GM23338 (cell line): ENCODE results near the gene LEKR1. TPM values are rescaled to one million over a fixed set of nuclear protein-coding genes. Genes with fewer than 3 reads are reported as not detected.

ENCODE experiments used
- ATAC-seq: fragments of 200-7000 bp; cut with Tn5 transposase; 3 replicates; pipeline ENCODE4 v1.9.1; 2020
- DNase-seq: peaks from one replicate; pipeline ENCODE4 v3.0.0-alpha.2; 2015; ENCODE audit warnings: low spot score
- H2AFZ ChIP-seq: fragments of 200-600 bp; sonication (generic); 2 replicates; pipeline ENCODE4 v1.8.0; 2016; ENCODE audit warnings: antibody characterized with exemption, mild to moderate bottlenecking, moderate library complexity
- H3F3A ChIP-seq: fragments of 200-600 bp; sonication (generic); replicated peaks from 2 replicates; pipeline ENCODE4 v1.8.0; 2017; ENCODE audit warnings: antibody characterized with exemption, mixed run types, low read depth
- H3K27ac ChIP-seq: fragments of 200-600 bp; sonication (generic); 2 replicates; pipeline ENCODE4 v1.6.1; 2016; ENCODE audit warnings: low read depth
- H3K27me3 ChIP-seq: fragments of 200-600 bp; sonication (generic); 2 replicates; pipeline ENCODE4 v1.8.0; 2016; ENCODE audit warnings: mild to moderate bottlenecking, mixed run types, moderate library complexity; ENCODE audit not compliant: insufficient read depth
- H3K36me3 ChIP-seq: fragments of 200-600 bp; sonication (generic); 2 replicates; pipeline ENCODE4 v1.8.0; 2016; ENCODE audit warnings: mild to moderate bottlenecking; ENCODE audit not compliant: insufficient read depth
- H3K4me1 ChIP-seq: fragments of 200-600 bp; sonication (generic); 2 replicates; pipeline ENCODE4 v1.8.0; 2016; ENCODE audit warnings: mild to moderate bottlenecking, moderate library complexity; ENCODE audit not compliant: insufficient read depth
- H3K4me2 ChIP-seq: fragments of 200-600 bp; sonication (generic); 2 replicates; pipeline ENCODE4 v1.7.1; 2017; ENCODE audit warnings: mixed run types
- H3K4me3 ChIP-seq: fragments of 200-600 bp; sonication (generic); 2 replicates; pipeline ENCODE4 v1.6.1; 2016; ENCODE audit warnings: mixed run types
- H3K79me2 ChIP-seq: fragments of 200-600 bp; sonication (generic); replicated peaks from 2 replicates; pipeline ENCODE4 v1.8.0; 2017; ENCODE audit warnings: mild to moderate bottlenecking; ENCODE audit not compliant: insufficient read depth
- H3K9me2 ChIP-seq: fragments of 200-600 bp; sonication (generic); 2 replicates; pipeline ENCODE4 v1.8.0; 2017; ENCODE audit not compliant: insufficient read depth
- H4K20me1 ChIP-seq: fragments of 200-600 bp; sonication (generic); replicated peaks from 2 replicates; pipeline ENCODE4 v1.8.0; 2017; ENCODE audit warnings: mild to moderate bottlenecking; ENCODE audit not compliant: insufficient read depth
- H3K27ac Mint-ChIP-seq: 2 replicates; pipeline ENCODE4 v1.8.0; 2020; ENCODE audit warnings: inconsistent platforms, mild to moderate bottlenecking, moderate library complexity, mixed read lengths
- H3K27me3 Mint-ChIP-seq: 3 replicates; pipeline ENCODE4 v1.8.0; 2022; ENCODE audit warnings: low read depth, mild to moderate bottlenecking, moderate library complexity, mixed read lengths, inconsistent platforms; ENCODE audit not compliant: insufficient read depth, poor library complexity
- H3K36me3 Mint-ChIP-seq: 3 replicates; pipeline ENCODE4 v1.8.0; 2021; ENCODE audit warnings: low read depth, mild to moderate bottlenecking, inconsistent platforms, moderate library complexity, mixed read lengths
- H3K4me1 Mint-ChIP-seq: 3 replicates; pipeline ENCODE4 v1.8.0; 2020; ENCODE audit warnings: mild to moderate bottlenecking, inconsistent platforms, mixed read lengths
- H3K4me3 Mint-ChIP-seq: 3 replicates; pipeline ENCODE4 v1.8.0; 2021; ENCODE audit warnings: moderate library complexity, mild to moderate bottlenecking, inconsistent platforms, mixed read lengths
- H3K9me3 Mint-ChIP-seq: 3 replicates; pipeline ENCODE4 v1.8.0; 2020; ENCODE audit warnings: moderate library complexity, mild to moderate bottlenecking, inconsistent platforms, mixed read lengths
- CREB1 ChIP-seq: fragments of 250-450 bp; sonication (Bioruptor Pico); IDR thresholded peaks from 2 replicates; pipeline ENCODE4 v1.5.0; 2020; ENCODE audit warnings: low read depth, mild to moderate bottlenecking, moderate library complexity
- CTCF ChIP-seq, 2 experiments: fragments of 200-600 bp in 1 of 2; sonication (generic) in 1 of 2; conservative IDR thresholded peaks; 2 replicates each; pipeline versions ENCODE4 v1.5.1 to v1.6.1; 2016 to 2017; ENCODE audit warnings: antibody characterized with exemption in 2 of 2, low read depth in 2 of 2, mild to moderate bottlenecking in 2 of 2, moderate library complexity in 1 of 2
- ETS1 ChIP-seq: IDR thresholded peaks from 2 replicates; pipeline ENCODE4 v1.6.1; 2016; ENCODE audit warnings: antibody characterized with exemption
- EZH2 ChIP-seq: fragments of 200-600 bp; sonication (generic); IDR thresholded peaks from one replicate; pipeline ENCODE4 v1.8.0; 2017; ENCODE audit warnings: antibody characterized with exemption, mild to moderate bottlenecking, low read depth; ENCODE audit not compliant: unreplicated experiment
- EZH2phosphoT487 ChIP-seq: fragments of 200-600 bp; sonication (generic); IDR thresholded peaks from one replicate; pipeline ENCODE4 v1.8.1; 2018; ENCODE audit warnings: antibody characterized with exemption; ENCODE audit not compliant: unreplicated experiment
- JUNB ChIP-seq: IDR thresholded peaks from one replicate; pipeline ENCODE4 v1.6.1; 2016; ENCODE audit warnings: antibody characterized with exemption; ENCODE audit not compliant: unreplicated experiment
- NANOG ChIP-seq: IDR thresholded peaks from 2 replicates; pipeline ENCODE4 v1.6.1; 2016; ENCODE audit warnings: antibody characterized with exemption, borderline replicate concordance
- POLR2AphosphoS5 ChIP-seq: IDR thresholded peaks from 2 replicates; pipeline ENCODE4 v1.6.1; 2016; ENCODE audit warnings: antibody characterized with exemption, low read depth
- REST ChIP-seq: IDR thresholded peaks from one replicate; pipeline ENCODE4 v1.6.1; 2018; ENCODE audit warnings: antibody characterized with exemption; ENCODE audit not compliant: unreplicated experiment
- STAT1 ChIP-seq: IDR thresholded peaks from one replicate; pipeline ENCODE4 v1.6.1; 2016; ENCODE audit warnings: antibody characterized with exemption; ENCODE audit not compliant: unreplicated experiment
- ZNF114 ChIP-seq: fragments of 250-450 bp; sonication (Bioruptor Pico); IDR thresholded peaks from 2 replicates; pipeline ENCODE4 v1.5.0; 2020; ENCODE audit warnings: mild to moderate bottlenecking, moderate library complexity
- ZNF331 ChIP-seq: fragments of 250-450 bp; sonication (Bioruptor Pico); IDR thresholded peaks from 2 replicates; pipeline ENCODE4 v1.5.0; 2020; ENCODE audit warnings: low read depth, mild to moderate bottlenecking, moderate library complexity
- ZNF462 ChIP-seq: fragments of 250-450 bp; sonication (Bioruptor Pico); IDR thresholded peaks from 2 replicates; pipeline ENCODE4 v1.5.0; 2020; ENCODE audit warnings: mild to moderate bottlenecking, moderate library complexity
- polyA plus RNA-seq: library from polyadenylated mRNA; unstranded; fragments of >200 nt; fragmentation: Nextera tagmentation; extraction: Ambion mirVana; gene quantifications from 2 replicates; pipeline ENCODE4 v1.2.1, GENCODE V29; 2016
- total RNA-seq: library from RNA; depleted of rRNA; stranded (reverse); fragments of >200 nt; shearing (Covaris generic); gene quantifications from 2 replicates; pipeline ENCODE4 v1.2.3, GENCODE V29; 2014

The LEKR1 gene
- total and polyA plus RNA-seq, 2 experiments from 2014 or later, result not detected

GRCh38 chr3:156792536-156792935 is 33.6 kb upstream of the LEKR1 start:
- Histone ChIP-seq H3K36me3 (no peaks in the 10 kb centered on the region), H3F3A (no peaks in the 10 kb centered on the region), H3K4me2 (no peak overlapping the region), H3K4me3 (no peak overlapping the region), H3K4me1 (peaks cover 6% of the 10 kb centered on the region; the same call in 1 of the 2 replicates), H3K79me2 (no peaks in the 10 kb centered on the region), H3K27me3 (no peaks in the 10 kb centered on the region), H2AFZ (no peak overlapping the region), H3K27ac (no peak overlapping the region), H4K20me1 (no peaks in the 10 kb centered on the region), H3K9me2 (no peaks in the 10 kb centered on the region; the same call in 1 of the 2 replicates)
- Mint-ChIP-seq H3K36me3 (no peaks in the 10 kb centered on the region), H3K4me1 (peaks cover 4% of the 10 kb centered on the region; the same call in 1 of the 3 replicates), H3K9me3 (no peaks in the 10 kb centered on the region), H3K4me3 (no peak overlapping the region), H3K27ac (no peak overlapping the region), H3K27me3 (no peaks in the 10 kb centered on the region)
- ATAC-seq, result no peak
- DNase-seq, result no peak
- TF ChIP-seq ETS1, result no peak
- no peak for TF ChIP-seq REST
- no peak for TF ChIP-seq NANOG
- no peak for TF ChIP-seq CREB1
- no peak for TF ChIP-seq ZNF462 (CRISPR knock-in tag)
- TF ChIP-seq ZNF114, result no peak
- TF ChIP-seq POLR2AphosphoS5, result no peak
- no peak for TF ChIP-seq CTCF (conservative IDR thresholded peaks at IDR 0.05; ENCODE audit: low read depth in 2 of 2)
- TF ChIP-seq JUNB, result no peak
- TF ChIP-seq ZNF331 (CRISPR knock-in tag), result no peak
- no peak for TF ChIP-seq EZH2phosphoT487
- no peak for TF ChIP-seq STAT1
- no peak for TF ChIP-seq EZH2
